Measurements from ENCODE around the gene MGAM2. TPM values are rescaled to one million over a fixed set of nuclear protein-coding genes. Genes with fewer than 3 reads are reported as not detected.

Gene MGAM2
- total and polyA plus RNA-seq, 4 donors: 0.09 to 0.59 (median 0.11) TPM

DNA sequence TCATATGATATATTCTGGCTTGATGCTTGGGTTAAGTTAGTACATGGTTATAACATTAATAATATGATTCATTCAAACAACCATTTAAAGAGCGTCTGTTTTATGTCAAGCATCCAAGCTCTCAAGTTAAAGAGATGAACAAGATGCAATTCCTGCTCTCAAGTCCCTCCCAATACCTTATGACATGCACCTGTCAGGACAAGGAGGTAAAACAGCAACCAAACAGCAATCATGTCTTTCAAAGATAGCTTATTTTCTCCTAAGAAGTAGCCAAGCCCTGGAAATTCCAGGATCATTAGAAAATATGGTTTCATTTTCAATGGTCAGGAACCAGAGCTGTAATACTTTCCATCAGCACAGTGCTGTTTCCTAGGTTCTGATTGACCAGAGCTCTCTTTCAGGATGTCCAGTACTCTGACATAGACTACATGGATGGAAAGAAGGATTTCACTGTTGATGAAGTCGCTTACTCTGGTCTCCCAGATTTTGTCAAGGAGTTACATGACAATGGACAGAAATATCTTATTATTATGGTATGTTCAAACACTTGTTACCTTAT lies 29.0 kb downstream of the MGAM2 start:
- no peaks in the 10 kb centered on the region for H3K27me3 ChIP-seq (ENCODE audit: control insufficient read depth in 4 of 4, insufficient read depth in 4 of 4, low read length in 3 of 4)
- no peaks in the 10 kb centered on the region for H3K9me3 ChIP-seq (ENCODE audit: control insufficient read depth in 4 of 4, low read length in 3 of 4)
- H3K36me3 ChIP-seq (ENCODE audit: control insufficient read depth in 4 of 4, insufficient read depth in 3 of 4, low read depth in 1 of 4, low read length in 3 of 4): no peaks in the 10 kb centered on the region
- DNase-seq (ENCODE audit: low spot score): no peak
- H3K4me3 ChIP-seq (ENCODE audit: low read depth in 1 of 3, low read length in 3 of 3): no peak overlapping the region
- no peak overlapping the region for H3K9ac ChIP-seq (ENCODE audit: low read depth in 1 of 2, low read length in 2 of 2)
- H3K27ac ChIP-seq (ENCODE audit: low read depth in 1 of 2, low read length in 2 of 2): no peak overlapping the region
- 75% methylated on average over 2 of the region's 2 CpGs for WGBS
- TF ChIP-seq, protein P1, sequence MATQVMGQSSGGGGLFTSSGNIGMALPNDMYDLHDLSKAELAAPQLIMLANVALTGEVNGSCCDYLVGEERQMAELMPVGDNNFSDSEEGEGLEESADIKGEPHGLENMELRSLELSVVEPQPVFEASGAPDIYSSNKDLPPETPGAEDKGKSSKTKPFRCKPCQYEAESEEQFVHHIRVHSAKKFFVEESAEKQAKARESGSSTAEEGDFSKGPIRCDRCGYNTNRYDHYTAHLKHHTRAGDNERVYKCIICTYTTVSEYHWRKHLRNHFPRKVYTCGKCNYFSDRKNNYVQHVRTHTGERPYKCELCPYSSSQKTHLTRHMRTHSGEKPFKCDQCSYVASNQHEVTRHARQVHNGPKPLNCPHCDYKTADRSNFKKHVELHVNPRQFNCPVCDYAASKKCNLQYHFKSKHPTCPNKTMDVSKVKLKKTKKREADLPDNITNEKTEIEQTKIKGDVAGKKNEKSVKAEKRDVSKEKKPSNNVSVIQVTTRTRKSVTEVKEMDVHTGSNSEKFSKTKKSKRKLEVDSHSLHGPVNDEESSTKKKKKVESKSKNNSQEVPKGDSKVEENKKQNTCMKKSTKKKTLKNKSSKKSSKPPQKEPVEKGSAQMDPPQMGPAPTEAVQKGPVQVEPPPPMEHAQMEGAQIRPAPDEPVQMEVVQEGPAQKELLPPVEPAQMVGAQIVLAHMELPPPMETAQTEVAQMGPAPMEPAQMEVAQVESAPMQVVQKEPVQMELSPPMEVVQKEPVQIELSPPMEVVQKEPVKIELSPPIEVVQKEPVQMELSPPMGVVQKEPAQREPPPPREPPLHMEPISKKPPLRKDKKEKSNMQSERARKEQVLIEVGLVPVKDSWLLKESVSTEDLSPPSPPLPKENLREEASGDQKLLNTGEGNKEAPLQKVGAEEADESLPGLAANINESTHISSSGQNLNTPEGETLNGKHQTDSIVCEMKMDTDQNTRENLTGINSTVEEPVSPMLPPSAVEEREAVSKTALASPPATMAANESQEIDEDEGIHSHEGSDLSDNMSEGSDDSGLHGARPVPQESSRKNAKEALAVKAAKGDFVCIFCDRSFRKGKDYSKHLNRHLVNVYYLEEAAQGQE (IDR thresholded peaks at IDR 0.05): peak; percentile 17
- TF ChIP-seq JUND (IDR thresholded peaks at IDR 0.05): no peak
- no peak for TF ChIP-seq FOXA1 (IDR thresholded peaks at IDR 0.05)
- peaks cover 1 to 21% (median 16%) of the 10 kb centered on the region in 4 donors for H3K4me1 ChIP-seq (ENCODE audit: control insufficient read depth in 4 of 4, insufficient read depth in 4 of 4, low read length in 3 of 4)

DNA sequence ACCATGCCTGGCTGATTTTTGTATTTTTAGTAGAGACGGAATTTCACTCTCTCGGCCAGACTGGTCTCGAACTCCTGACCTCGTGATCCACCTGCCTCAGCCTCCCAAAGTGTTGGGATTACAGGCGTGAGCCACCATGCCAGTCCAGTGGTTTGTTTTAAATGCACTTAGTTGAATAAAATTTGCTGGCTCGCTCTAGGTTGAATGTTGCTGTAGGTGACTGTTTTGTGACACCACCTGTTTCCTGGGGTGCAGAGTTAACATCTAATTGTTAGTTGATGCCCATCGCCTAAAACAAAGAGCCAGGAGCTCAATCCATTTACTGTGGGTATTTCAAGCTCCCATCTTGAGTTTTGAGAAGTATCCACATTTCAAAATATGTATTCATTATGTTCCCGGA lies 31.2 kb downstream of the MGAM2 start:
- no peak for DNase-seq (ENCODE audit: low spot score)
- TF ChIP-seq HNF4G (IDR thresholded peaks at IDR 0.05): no peak
- TF ChIP-seq RAD21 (IDR thresholded peaks at IDR 0.05): no peak
- TF ChIP-seq RXRA (IDR thresholded peaks at IDR 0.05): no peak
- TF ChIP-seq, protein P2, sequence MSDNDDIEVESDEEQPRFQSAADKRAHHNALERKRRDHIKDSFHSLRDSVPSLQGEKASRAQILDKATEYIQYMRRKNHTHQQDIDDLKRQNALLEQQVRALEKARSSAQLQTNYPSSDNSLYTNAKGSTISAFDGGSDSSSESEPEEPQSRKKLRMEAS (IDR thresholded peaks at IDR 0.05): no peak
- no peak for TF ChIP-seq GABPA (IDR thresholded peaks at IDR 0.05 in 1 of 2, conservative IDR thresholded peaks at IDR 0.05 in 1 of 2)
- no peak for TF ChIP-seq HNF4A (conservative IDR thresholded peaks at IDR 0.05)
- no peak for TF ChIP-seq TAF1 (conservative IDR thresholded peaks at IDR 0.05)
- no peak for TF ChIP-seq FOXA2 (IDR thresholded peaks at IDR 0.05)
- TF ChIP-seq NR2F2 (IDR thresholded peaks at IDR 0.05): no peak
- no peak for TF ChIP-seq FOXA1 (IDR thresholded peaks at IDR 0.05)
- TF ChIP-seq SP1 (IDR thresholded peaks at IDR 0.05): no peak
- Histone ChIP-seq H3K36me3 (ENCODE audit: control insufficient read depth in 4 of 4, insufficient read depth in 3 of 4, low read depth in 1 of 4, low read length in 3 of 4) (no peaks in the 10 kb centered on the region), H3K4me3 (ENCODE audit: low read depth in 1 of 3, low read length in 3 of 3) (no peak overlapping the region), H3K9me3 (ENCODE audit: control insufficient read depth in 4 of 4, low read length in 3 of 4) (no peaks in the 10 kb centered on the region), H3K27me3 (ENCODE audit: control insufficient read depth in 4 of 4, insufficient read depth in 4 of 4, low read length in 3 of 4) (no peaks in the 10 kb centered on the region), H3K27ac (ENCODE audit: low read depth in 1 of 2, low read length in 2 of 2) (no peak overlapping the region), H3K4me1 (ENCODE audit: control insufficient read depth in 4 of 4, insufficient read depth in 4 of 4, low read length in 3 of 4) (peaks cover 1 to 20% (median 15%) of the 10 kb centered on the region in 4 donors), H3K9ac (ENCODE audit: low read depth in 1 of 2, low read length in 2 of 2) (no peak overlapping the region)
- WGBS: 94% methylated on average over 8 of the region's 8 CpGs

DNA sequence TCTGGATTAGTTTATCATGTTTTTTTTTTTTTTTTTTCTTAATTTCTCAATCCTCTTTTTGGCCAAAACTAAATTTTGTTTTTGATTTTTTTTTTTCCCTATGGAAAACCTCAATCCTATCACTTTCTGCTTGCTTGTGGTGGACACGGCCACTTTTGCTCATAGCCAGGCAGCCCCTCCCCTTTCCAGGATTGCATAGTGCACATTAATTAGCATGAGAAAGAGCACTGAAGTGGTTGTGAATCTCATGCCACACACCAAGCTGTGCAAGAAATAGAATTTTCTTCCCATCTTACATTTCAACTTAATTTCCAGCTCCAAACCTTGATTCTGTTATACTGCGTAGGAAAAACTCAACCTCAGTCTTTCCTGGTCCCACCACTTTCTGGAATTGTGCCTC lies 34.6 kb downstream of the MGAM2 start:
- DNase-seq (ENCODE audit: low spot score): no peak
- no peaks in the 10 kb centered on the region for H3K4me1 ChIP-seq (ENCODE audit: control insufficient read depth in 4 of 4, insufficient read depth in 4 of 4, low read length in 3 of 4)
- no peak overlapping the region for H3K4me3 ChIP-seq (ENCODE audit: low read depth in 1 of 3, low read length in 3 of 3)
- no peaks in the 10 kb centered on the region for H3K9me3 ChIP-seq (ENCODE audit: control insufficient read depth in 4 of 4, low read length in 3 of 4)
- no peak overlapping the region for H3K27ac ChIP-seq (ENCODE audit: low read depth in 1 of 2, low read length in 2 of 2)
- no peaks in the 10 kb centered on the region for H3K36me3 ChIP-seq (ENCODE audit: control insufficient read depth in 4 of 4, insufficient read depth in 3 of 4, low read depth in 1 of 4, low read length in 3 of 4)
- WGBS: 95% methylated on average over 2 of the region's 2 CpGs
- no peak overlapping the region for H3K9ac ChIP-seq (ENCODE audit: low read depth in 1 of 2, low read length in 2 of 2)
- H3K27me3 ChIP-seq (ENCODE audit: control insufficient read depth in 4 of 4, insufficient read depth in 4 of 4, low read length in 3 of 4): no peaks in the 10 kb centered on the region
- TF ChIP-seq, protein P3, sequence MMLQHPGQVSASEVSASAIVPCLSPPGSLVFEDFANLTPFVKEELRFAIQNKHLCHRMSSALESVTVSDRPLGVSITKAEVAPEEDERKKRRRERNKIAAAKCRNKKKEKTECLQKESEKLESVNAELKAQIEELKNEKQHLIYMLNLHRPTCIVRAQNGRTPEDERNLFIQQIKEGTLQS (IDR thresholded peaks at IDR 0.05): no peak
- TF ChIP-seq FOXA1 (IDR thresholded peaks at IDR 0.05) (no peak), GABPA (IDR thresholded peaks at IDR 0.05 in 1 of 2, conservative IDR thresholded peaks at IDR 0.05 in 1 of 2) (no peak), JUND (IDR thresholded peaks at IDR 0.05) (no peak), NR2F2 (IDR thresholded peaks at IDR 0.05) (no peak), SP1 (IDR thresholded peaks at IDR 0.05) (no peak), YY1 (IDR thresholded peaks at IDR 0.05) (no peak), FOXA2 (IDR thresholded peaks at IDR 0.05) (no peak), EGR1 (IDR thresholded peaks at IDR 0.05; ENCODE audit: low read depth in 2 of 2) (no peak)
- TF ChIP-seq, protein P1 (IDR thresholded peaks at IDR 0.05): no peak
- TF ChIP-seq, protein P4, sequence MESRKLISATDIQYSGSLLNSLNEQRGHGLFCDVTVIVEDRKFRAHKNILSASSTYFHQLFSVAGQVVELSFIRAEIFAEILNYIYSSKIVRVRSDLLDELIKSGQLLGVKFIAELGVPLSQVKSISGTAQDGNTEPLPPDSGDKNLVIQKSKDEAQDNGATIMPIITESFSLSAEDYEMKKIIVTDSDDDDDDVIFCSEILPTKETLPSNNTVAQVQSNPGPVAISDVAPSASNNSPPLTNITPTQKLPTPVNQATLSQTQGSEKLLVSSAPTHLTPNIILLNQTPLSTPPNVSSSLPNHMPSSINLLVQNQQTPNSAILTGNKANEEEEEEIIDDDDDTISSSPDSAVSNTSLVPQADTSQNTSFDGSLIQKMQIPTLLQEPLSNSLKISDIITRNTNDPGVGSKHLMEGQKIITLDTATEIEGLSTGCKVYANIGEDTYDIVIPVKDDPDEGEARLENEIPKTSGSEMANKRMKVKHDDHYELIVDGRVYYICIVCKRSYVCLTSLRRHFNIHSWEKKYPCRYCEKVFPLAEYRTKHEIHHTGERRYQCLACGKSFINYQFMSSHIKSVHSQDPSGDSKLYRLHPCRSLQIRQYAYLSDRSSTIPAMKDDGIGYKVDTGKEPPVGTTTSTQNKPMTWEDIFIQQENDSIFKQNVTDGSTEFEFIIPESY (IDR thresholded peaks at IDR 0.05): no peak

Measured in liver (tissue), 9 donors.